K562 treated with DMSO at 1 percent for 12 hours (cell line): Measurements from ENCODE around the gene RSU1. TPM values are rescaled to one million over a fixed set of nuclear protein-coding genes. Genes with fewer than 3 reads are reported as not detected.

Source experiments
- total RNA-seq: library from RNA; unstranded; fragments of 300-600 nt; gene quantifications from 2 replicates; pipeline ENCODE4 v1.2.3, GENCODE V29; 2022; ENCODE audit not compliant: insufficient read depth

Gene RSU1
- 10.5 and 27.8 TPM in 2 replicates for total RNA-seq

GRCh38 chr10:16817125-16818019, at the start of gene RSU1:
Gene RSU1, minus strand, starts transcription at chr10:16817424. Its CDS starts 343 bp downstream, at chr10:16817081.

